ENCODE measurements around the gene COL17A1. TPM values are rescaled to one million over a fixed set of nuclear protein-coding genes. Genes with fewer than 3 reads are reported as not detected.

Gene COL17A1
- total and polyA plus RNA-seq, 2 of the 13 experiments (the other 11 are each of a cell fraction or from before 2014, with no cell fraction given): 0.03 TPM; not detected in 1

DNA sequence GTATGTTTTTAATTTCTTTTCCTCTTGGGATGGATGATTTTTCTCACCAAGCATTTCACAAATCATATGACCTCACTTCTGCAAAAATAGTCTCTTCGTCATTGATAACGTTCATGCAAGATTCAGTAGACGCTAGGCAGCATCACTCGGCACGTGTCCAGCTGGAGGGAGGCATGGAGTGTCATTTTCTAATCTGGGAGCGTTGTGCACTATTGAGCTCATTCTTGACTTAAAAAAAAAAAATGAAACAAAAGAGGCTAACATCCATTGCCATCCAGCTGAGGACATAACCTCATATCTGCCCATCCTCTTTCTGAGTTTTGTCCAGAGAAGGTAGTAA, 56.2 kb downstream of the COL17A1 start:
- POLR2A ChIA-PET: no interaction called here
- ATAC-seq (no peak), FAIRE-seq (no peak), DNase-seq (ENCODE audit: low spot score) (no peak)
- H2AFZ ChIP-seq (ENCODE audit: low read length): no peak overlapping the region
- no peak overlapping the region for H3K27ac ChIP-seq (ENCODE audit: extremely low read length, insufficient read depth, low read length)
- WGBS (ENCODE audit: low lambda C conversion rate): 97% methylated on average over 6 of the region's 6 CpGs
- in situ Hi-C loops (cut with HindIII; ENCODE audit: extremely low pct_ligation_motif_present, low pct_unique_long_range_greater_than_20kb) (no loop called here), intact Hi-C loops (cut with micrococcal nuclease; ENCODE audit: unreplicated experiment) (no loop called here)
- no TSS peak for BruUV-seq (replicated peaks)
- no peaks in the 10 kb centered on the region for H3K4me1 ChIP-seq (ENCODE audit: insufficient read depth, low read length)
- no peaks in the 10 kb centered on the region for H3K9me3 ChIP-seq (ENCODE audit: low read length)
- H3K27me3 ChIP-seq (ENCODE audit: control insufficient read depth in 1 of 2, insufficient read depth in 2 of 2, low read length in 2 of 2): no peaks in the 10 kb centered on the region
- no peak overlapping the region for H3K4me3 ChIP-seq (replicated peaks in 1 of 3; ENCODE audit: insufficient read depth in 1 of 3, low read depth in 2 of 3, low read length in 3 of 3)
- TF ChIP-seq ZNF329 (CRISPR knock-in tag; IDR thresholded peaks at IDR 0.05; ENCODE audit: low read depth) (no peak), TARDBP (CRISPR knock-in tag; IDR thresholded peaks at IDR 0.05) (no peak), MAZ (IDR thresholded peaks at IDR 0.05; ENCODE audit: borderline replicate concordance, low read depth, low read length) (no peak), MAZ (CRISPR knock-in tag; IDR thresholded peaks at IDR 0.05; ENCODE audit: low read depth) (no peak), KDM6A (CRISPR knock-in tag; IDR thresholded peaks at IDR 0.05; ENCODE audit: low read depth) (no peak)
- TF ChIP-seq, protein P1, sequence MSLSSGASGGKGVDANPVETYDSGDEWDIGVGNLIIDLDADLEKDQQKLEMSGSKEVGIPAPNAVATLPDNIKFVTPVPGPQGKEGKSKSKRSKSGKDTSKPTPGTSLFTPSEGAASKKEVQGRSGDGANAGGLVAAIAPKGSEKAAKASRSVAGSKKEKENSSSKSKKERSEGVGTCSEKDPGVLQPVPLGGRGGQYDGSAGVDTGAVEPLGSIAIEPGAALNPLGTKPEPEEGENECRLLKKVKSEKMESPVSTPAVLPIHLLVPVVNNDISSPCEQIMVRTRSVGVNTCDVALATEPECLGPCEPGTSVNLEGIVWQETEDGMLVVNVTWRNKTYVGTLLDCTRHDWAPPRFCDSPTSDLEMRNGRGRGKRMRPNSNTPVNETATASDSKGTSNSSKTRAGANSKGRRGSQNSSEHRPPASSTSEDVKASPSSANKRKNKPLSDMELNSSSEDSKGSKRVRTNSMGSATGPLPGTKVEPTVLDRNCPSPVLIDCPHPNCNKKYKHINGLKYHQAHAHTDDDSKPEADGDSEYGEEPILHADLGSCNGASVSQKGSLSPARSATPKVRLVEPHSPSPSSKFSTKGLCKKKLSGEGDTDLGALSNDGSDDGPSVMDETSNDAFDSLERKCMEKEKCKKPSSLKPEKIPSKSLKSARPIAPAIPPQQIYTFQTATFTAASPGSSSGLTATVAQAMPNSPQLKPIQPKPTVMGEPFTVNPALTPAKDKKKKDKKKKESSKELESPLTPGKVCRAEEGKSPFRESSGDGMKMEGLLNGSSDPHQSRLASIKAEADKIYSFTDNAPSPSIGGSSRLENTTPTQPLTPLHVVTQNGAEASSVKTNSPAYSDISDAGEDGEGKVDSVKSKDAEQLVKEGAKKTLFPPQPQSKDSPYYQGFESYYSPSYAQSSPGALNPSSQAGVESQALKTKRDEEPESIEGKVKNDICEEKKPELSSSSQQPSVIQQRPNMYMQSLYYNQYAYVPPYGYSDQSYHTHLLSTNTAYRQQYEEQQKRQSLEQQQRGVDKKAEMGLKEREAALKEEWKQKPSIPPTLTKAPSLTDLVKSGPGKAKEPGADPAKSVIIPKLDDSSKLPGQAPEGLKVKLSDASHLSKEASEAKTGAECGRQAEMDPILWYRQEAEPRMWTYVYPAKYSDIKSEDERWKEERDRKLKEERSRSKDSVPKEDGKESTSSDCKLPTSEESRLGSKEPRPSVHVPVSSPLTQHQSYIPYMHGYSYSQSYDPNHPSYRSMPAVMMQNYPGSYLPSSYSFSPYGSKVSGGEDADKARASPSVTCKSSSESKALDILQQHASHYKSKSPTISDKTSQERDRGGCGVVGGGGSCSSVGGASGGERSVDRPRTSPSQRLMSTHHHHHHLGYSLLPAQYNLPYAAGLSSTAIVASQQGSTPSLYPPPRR (CRISPR knock-in tag; IDR thresholded peaks at IDR 0.05; ENCODE audit: borderline replicate concordance): no peak
- TF ChIP-seq, protein P2, sequence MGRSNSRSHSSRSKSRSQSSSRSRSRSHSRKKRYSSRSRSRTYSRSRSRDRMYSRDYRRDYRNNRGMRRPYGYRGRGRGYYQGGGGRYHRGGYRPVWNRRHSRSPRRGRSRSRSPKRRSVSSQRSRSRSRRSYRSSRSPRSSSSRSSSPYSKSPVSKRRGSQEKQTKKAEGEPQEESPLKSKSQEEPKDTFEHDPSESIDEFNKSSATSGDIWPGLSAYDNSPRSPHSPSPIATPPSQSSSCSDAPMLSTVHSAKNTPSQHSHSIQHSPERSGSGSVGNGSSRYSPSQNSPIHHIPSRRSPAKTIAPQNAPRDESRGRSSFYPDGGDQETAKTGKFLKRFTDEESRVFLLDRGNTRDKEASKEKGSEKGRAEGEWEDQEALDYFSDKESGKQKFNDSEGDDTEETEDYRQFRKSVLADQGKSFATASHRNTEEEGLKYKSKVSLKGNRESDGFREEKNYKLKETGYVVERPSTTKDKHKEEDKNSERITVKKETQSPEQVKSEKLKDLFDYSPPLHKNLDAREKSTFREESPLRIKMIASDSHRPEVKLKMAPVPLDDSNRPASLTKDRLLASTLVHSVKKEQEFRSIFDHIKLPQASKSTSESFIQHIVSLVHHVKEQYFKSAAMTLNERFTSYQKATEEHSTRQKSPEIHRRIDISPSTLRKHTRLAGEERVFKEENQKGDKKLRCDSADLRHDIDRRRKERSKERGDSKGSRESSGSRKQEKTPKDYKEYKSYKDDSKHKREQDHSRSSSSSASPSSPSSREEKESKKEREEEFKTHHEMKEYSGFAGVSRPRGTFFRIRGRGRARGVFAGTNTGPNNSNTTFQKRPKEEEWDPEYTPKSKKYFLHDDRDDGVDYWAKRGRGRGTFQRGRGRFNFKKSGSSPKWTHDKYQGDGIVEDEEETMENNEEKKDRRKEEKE (IDR thresholded peaks at IDR 0.05): no peak
- TF ChIP-seq, protein P3, sequence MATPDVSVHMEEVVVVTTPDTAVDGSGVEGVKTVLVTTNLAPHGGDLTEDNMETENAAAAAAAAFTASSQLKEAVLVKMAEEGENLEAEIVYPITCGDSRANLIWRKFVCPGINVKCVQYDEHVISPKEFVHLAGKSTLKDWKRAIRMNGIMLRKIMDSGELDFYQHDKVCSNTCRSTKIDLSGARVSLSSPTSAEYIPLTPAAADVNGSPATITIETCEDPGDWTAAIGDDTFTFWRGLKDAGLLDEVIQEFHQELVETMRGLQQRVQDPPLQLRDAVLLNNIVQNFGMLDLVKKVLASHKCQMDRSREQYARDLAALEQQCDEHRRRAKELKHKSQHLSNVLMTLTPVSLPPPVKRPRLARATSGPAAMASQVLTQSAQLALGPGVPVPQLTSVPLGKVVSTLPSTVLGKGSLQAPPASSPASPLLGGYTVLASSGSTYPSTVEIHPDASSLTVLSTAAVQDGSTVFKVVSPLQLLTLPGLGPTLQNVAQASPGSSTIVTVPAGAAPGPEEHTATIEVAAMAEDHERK (CRISPR knock-in tag; IDR thresholded peaks at IDR 0.05; ENCODE audit: low read depth): no peak
- no peak overlapping the region for H3K9ac ChIP-seq (ENCODE audit: insufficient read depth, low read depth, low read length)
- CTCF ChIA-PET (ENCODE audit: low intra/inter-chr PET ratio, low total read pairs): no interaction called here
- H4K20me1 ChIP-seq (ENCODE audit: insufficient read depth, low read length): no peaks in the 10 kb centered on the region
- H3K36me3 ChIP-seq (replicated peaks in 1 of 2; ENCODE audit: control insufficient read depth in 1 of 2, insufficient read depth in 2 of 2, low read length in 2 of 2): peaks cover 1 to 16% of the 10 kb centered on the region in 2 experiments; a peak in 3 of 5 replicates
- no peaks in the 10 kb centered on the region for H3K79me2 ChIP-seq (ENCODE audit: insufficient read depth, low read length)
- H3K4me2 ChIP-seq (ENCODE audit: low read depth, low read length): no peak overlapping the region
